NB4 (cell line): ENCODE measurements around the gene ADSS1.

Source experiments
- MYC ChIP-seq: IDR thresholded peaks from 2 replicates; pipeline ENCODE4 v1.6.1; 2011; ENCODE audit warnings: low read depth, low read length
- POLR2A ChIP-seq: IDR thresholded peaks from 2 replicates; pipeline ENCODE4 v1.6.1; 2011; ENCODE audit warnings: mild to moderate bottlenecking; ENCODE audit not compliant: insufficient read length; ENCODE audit errors: extremely low read depth
- TF ChIP-seq, protein P1 (sequence below): IDR thresholded peaks from one replicate; pipeline ENCODE4 v1.5.1; 2012; ENCODE audit warnings: low read depth, low read length
- TF ChIP-seq, protein P2 (sequence below): IDR thresholded peaks from 2 replicates; pipeline ENCODE4 v1.6.1; 2011; ENCODE audit warnings: low read depth, low read length

DNA sequence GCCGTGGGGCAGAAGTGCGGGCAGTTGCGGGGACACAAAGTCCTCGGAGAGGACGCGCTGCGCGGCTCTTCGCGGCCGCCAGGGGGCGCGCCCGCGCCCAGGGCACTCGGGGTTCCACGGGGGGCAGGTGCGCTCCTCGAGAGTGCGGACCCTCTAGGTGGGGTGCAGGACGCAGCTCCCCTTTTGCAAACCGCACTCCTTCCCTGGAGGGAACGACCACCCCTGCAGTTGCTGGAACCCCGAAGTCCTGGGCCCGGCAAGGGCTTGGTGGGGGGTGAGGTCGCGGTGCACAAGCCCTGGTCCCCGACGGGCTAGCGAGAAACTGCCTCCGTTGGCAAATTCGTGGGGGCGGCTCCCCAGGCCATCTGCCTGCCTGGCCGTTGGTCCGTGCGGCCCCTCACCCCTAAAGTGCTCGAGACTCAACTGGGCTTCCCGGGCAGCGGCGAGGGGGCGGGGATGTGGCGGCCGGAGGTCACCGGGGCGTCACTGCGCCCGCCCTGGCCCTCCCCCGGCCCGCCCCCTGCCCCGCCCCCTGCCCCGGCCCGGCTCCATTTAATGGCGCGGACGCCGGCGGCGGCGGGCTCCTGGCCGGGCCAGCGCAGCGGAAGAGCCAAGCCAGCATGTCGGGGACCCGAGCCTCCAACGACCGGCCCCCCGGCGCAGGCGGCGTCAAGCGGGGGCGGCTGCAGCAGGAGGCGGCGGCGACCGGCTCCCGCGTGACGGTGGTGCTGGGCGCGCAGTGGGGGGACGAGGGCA, at the start of gene ADSS1:
- TF ChIP-seq POLR2A (no peak), MYC (no peak)
- TF ChIP-seq, protein P1, sequence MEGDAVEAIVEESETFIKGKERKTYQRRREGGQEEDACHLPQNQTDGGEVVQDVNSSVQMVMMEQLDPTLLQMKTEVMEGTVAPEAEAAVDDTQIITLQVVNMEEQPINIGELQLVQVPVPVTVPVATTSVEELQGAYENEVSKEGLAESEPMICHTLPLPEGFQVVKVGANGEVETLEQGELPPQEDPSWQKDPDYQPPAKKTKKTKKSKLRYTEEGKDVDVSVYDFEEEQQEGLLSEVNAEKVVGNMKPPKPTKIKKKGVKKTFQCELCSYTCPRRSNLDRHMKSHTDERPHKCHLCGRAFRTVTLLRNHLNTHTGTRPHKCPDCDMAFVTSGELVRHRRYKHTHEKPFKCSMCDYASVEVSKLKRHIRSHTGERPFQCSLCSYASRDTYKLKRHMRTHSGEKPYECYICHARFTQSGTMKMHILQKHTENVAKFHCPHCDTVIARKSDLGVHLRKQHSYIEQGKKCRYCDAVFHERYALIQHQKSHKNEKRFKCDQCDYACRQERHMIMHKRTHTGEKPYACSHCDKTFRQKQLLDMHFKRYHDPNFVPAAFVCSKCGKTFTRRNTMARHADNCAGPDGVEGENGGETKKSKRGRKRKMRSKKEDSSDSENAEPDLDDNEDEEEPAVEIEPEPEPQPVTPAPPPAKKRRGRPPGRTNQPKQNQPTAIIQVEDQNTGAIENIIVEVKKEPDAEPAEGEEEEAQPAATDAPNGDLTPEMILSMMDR, result peak; percentile 70
- TF ChIP-seq, protein P2, sequence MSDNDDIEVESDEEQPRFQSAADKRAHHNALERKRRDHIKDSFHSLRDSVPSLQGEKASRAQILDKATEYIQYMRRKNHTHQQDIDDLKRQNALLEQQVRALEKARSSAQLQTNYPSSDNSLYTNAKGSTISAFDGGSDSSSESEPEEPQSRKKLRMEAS, result no peak
